HPDE6-E6E7 (cell line): Measurements from ENCODE around the gene CCNY.

Experiments
- DNase-seq: peaks from one replicate; pipeline ENCODE4 v3.0.0; 2011; ENCODE audit warnings: missing footprints; ENCODE audit errors: extremely low spot score

CCNY gene

DNA sequence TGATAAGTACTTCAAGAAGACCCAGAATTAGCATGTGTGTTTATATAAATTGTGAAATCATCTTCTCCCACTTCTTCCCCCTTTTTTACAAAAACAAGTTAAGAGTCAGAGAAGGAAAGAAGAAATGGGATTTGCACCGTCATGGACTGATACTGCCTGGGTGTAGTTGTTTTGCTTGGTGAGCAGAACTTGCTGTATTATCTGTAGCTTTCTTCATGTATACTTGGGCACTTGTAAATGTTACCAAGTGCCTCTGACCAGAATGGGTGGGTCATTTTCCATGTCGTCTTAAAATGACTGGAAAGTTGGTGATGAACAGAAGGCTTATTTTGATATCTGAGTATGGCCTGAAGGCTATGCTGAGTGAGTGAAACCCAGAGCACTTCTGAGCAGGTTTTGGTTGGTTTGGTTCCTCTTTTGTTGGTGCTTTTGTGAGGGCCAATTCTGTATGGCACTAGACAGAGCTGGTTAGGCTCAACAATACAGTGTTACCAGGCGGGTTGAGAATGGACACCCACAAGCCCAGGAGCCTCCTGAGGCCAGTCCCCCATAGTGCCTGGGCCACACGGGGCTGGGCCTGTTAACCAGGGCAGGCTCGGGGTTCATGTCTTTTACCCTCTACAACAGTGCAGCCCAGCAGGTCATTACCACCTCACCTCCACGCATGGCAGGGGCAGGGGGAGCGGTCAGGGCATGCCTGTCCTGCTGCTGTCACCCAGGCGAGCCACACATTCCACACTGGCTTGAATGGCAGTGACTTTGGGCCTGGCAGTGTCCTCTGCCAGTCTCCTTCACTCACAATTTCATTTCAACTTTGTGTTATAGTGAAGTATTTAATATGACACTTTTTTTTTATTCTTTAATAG is 115.1 kb downstream of the CCNY start:
- no peak for DNase-seq

GRCh38 chr10:35452171-35452570 is 115.9 kb downstream of the CCNY start:
- DNase-seq, result no peak

DNA sequence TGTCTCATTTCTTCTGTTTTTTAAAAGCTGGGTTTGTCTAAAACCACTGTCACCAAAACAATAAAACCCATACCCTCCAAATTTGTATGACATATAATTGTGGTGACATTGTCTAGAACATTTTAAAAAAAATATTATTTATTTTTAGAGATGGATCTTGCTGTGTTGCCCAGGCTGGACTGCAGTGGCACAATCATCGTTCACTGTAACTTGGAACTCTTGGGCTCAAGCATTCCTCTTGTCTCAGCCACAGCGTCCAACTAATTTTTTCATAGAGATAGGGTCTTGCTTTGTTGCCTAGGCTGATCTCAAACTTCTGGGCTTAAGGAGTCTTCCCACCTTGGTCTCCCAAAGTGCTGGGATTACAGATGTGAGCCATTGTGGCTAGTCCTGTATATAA is 116.5 kb downstream of the CCNY start:
- no peak for DNase-seq

GRCh38 chr10:35453855-35454532 is 117.7 kb downstream of the CCNY start:
- DNase-seq, result peak; percentile 17

- DNase-seq, result no peak
Measured at GRCh38 chr10:35456153-35456720, 119.9 kb downstream of the CCNY start.

GRCh38 chr10:35456784-35457183 is 120.5 kb downstream of the CCNY start:
- no peak for DNase-seq

- DNase-seq, result no peak
Measured at GRCh38 chr10:35458500-35459448, 122.5 kb downstream of the CCNY start.

GRCh38 chr10:35459449-35459847 is 123.1 kb downstream of the CCNY start:
- no peak for DNase-seq

GRCh38 chr10:35460852-35461460 is 124.6 kb downstream of the CCNY start:
- no peak for DNase-seq

- DNase-seq, result no peak
Measured at GRCh38 chr10:35462491-35462934, 126.2 kb downstream of the CCNY start.

GRCh38 chr10:35463105-35463867 is 127.0 kb downstream of the CCNY start:
- DNase-seq, result no peak

- no peak for DNase-seq
Measured at GRCh38 chr10:35463878-35464277, 127.6 kb downstream of the CCNY start.

- DNase-seq, result no peak
Measured at GRCh38 chr10:35464825-35465456, 128.6 kb downstream of the CCNY start.

- DNase-seq, result no peak
Measured at GRCh38 chr10:35465673-35466072, 129.4 kb downstream of the CCNY start.

DNA sequence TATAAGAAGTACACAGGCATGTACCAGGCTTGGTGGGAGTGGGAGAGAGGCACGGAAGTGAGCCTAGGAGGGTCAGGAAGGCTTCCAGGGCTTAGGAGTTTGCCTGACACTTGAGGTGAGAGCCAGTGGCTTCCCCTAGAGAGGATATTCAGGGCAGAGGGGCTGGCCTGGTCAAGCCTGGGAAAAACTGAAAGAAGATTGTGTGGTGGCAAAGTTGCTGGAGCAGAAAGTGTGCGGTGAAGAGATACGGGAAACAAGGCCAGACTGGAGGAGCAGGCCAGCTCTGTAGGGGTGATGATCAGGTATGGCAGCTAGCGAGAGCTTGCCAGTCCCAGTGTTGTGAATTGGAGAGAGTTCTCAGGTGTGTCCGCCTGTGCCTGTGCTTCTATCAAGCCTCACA is 129.9 kb downstream of the CCNY start:
- DNase-seq, result no peak

- no peak for DNase-seq
Measured at GRCh38 chr10:35466661-35467060, 130.4 kb downstream of the CCNY start.

DNA sequence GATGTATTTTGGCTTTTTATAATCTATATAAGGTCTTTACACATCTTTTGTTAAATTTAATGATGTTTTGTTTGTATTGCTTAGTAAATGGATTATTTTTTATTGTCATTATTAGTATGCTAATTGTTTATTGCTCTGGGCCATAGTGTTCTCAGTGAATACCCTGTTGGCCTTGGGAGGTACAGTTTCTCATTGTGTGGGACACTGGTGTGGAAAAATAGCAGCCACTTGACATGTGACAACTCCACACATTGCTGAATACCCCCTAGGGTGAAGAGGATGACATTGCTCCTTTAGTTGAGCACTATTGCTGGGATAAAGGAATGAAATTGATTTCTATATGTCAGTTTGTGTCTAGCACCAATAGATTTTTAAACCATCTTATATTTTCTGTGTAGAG is 130.9 kb downstream of the CCNY start:
- DNase-seq, result no peak

- no peak for DNase-seq
Measured at GRCh38 chr10:35470248-35470924, 134.1 kb downstream of the CCNY start.

DNA sequence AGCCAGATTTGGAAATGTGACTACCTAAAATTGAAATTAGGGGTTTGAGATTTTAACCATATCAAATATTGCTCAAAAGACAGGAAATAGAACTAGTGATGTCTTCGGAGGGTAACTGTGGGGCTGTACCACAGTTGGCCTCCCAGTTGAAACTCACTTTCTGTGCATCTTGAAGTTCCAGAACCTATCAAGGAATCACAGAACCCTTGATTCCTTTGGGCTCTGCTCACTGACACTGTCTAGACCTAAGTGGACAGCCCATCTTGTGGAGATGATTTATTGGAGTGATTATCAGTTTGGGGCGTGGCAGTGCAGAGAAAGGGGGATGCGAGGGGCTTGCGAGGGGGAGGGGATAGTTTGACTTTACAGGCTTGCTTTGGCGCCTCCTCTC is 134.6 kb downstream of the CCNY start:
- DNase-seq, result no peak
